ENCODE results near the gene ABCB11.

Gene ABCB11

GRCh38 chr2:169007941-169008340 lies 23.2 kb downstream of the ABCB11 start:
- DNase-seq (ENCODE audit: low spot score): no peak

DNA sequence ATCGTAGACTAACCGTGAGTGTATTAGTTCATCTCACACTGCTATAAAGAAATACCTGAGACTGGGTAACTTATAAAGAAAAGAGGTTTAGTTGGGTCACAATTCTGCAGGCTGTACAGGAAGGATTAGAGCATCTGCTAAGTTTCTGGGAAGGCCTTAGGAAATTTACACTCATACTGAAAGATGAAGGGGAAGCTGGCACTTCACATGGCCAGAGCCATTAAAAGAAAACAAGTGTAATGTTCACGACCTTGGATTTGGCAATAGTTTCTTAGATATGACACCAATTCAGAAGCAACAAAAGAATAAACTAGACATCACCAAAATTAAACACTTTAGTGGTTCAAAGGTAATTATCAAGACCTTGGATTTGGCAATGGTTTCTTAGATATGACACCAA lies 23.8 kb downstream of the ABCB11 start:
- peak; percentile 9 for DNase-seq (ENCODE audit: low spot score)

- DNase-seq (ENCODE audit: low spot score): no peak
These were observed 24.5 kb downstream of the ABCB11 start for GRCh38 chr2:169006665-169007064.

- DNase-seq (ENCODE audit: low spot score): no peak
These were observed 25.1 kb downstream of the ABCB11 start for GRCh38 chr2:169005994-169006393.

GRCh38 chr2:169005080-169005598 lies 26.0 kb downstream of the ABCB11 start:
- DNase-seq (ENCODE audit: low spot score): no peak

DNA sequence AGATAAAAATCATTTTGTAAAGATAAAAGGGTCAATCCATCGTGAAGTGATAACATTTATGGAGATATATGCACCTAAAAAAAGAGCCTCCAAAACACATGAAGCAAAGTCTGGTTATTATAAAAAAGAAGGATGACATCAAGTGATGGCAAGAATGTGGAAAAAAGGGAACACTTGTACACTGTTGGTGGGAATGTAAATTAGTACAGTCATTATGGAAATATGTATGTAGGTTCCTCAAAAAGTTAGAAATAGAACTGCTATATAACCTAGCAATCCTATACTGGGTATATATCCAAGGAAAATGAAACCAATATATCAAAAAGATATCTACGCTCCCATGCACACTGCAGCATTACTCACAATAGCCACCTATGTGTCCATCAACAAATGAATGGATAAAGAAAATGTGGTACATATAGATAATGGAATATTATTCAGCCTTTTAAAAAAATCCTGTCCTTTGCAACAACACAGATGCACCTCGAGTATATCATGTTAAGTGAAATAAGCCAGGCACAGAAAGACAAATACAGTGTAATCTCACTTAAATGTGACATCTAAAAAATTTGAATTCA lies 28.9 kb downstream of the ABCB11 start:
- no peak for DNase-seq (ENCODE audit: low spot score)

DNA sequence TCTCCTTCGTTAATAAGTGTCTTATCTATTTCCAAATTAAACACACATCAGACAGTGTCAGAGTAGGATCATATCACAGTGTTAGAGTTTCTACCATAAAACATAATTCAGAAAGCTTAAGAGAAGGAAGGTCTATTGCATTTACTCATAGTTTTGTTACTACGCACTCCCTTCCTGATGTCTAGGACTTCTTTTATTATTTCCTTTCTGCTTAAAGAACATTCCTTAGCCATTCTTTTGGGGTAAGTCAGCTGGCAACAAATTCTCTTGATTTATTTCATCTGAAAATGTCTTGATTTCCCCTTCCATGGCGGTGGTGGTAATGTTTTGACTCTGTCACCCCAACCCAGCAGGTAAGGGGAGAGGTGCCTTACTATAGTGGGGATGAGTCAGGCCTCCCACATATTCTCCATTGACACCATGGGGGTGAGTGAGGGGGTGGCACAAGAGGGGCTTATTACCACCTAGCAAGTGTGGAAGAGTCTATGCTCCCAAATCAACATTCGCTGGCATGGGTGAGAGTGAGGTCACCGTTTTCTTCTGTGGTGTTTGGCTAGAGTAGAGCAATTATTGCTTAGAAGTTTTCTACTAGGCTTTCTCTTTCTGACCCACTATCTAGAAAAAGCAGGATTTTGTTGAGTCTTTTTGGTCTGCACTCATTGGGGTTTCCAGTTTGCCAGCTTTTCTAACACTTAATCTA lies 29.9 kb downstream of the ABCB11 start:
- DNase-seq (ENCODE audit: low spot score): no peak

DNA sequence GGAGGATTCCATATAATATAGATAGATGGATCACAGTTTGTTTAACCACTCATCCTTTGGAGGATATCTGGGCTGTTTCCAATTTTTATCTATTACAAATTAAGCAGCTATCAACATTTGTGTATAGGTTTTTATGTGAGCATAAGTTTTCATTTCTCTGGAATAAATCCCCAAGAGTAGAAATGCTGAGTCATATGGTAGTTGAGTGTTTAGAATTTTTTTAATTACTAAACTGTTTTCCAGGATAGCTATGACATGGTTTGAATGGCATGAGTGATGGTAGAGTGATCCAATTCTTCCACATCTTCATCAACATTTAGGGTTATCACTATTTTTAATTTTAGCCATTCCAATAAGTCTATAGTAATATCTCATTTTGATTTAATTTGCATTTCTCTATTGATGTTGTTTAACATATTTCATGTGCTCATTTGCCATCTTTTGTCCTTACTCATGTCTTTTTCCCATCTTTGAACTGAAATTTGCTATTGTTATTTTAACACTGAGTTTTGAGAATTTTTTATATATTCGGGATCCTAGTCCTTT lies 31.4 kb downstream of the ABCB11 start:
- DNase-seq (ENCODE audit: low spot score): no peak

DNA sequence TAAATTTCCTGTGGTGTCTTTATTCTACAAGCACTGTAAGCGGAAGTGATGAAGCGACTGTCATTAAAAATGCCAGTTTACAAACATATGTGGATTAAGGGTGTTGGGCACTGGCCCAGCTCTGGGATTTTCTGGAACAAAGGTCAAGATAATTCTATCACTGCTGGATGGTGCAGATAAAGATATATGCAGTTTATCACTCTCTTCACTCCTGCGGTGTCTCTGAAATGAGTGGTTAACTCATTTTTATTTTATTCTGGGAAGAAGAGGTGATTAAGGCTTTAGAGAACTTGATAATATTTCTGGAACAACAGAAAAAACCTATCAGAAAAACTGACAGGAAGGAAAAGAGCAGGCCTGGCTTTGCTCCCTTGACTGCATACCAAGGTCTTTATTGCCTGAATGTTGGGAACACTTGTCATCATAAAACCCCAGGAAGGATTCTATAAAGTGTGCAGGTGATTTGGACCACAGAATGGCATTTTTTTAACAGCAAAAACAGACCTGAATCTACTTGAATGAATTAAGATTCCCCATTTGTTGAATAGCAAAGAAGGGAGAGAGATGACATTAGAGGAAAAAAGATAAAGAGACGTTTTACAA lies 32.4 kb downstream of the ABCB11 start:
- DNase-seq (ENCODE audit: low spot score): no peak

DNA sequence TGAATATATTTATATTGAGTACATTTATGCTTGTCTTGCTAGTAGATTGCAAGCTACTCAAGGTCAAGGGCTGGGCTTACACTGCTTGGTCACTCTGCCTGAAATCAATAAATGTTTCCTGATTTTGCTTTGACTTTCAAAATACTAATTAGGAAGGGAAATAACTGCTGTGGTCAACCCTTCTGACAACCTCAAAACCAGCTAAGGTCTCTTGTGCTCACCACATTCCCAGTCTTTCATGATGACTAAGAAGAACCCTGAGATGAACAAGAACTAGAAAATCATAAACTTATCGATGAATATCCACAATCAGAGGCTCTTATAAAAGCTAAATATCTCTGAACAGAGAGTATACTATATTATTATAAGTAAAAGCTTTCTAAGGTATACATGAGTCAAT lies 33.3 kb downstream of the ABCB11 start:
- DNase-seq (ENCODE audit: low spot score): no peak

- no peak for DNase-seq (ENCODE audit: low spot score)
These were observed 34.0 kb downstream of the ABCB11 start for GRCh38 chr2:168997118-168997521.

DNA sequence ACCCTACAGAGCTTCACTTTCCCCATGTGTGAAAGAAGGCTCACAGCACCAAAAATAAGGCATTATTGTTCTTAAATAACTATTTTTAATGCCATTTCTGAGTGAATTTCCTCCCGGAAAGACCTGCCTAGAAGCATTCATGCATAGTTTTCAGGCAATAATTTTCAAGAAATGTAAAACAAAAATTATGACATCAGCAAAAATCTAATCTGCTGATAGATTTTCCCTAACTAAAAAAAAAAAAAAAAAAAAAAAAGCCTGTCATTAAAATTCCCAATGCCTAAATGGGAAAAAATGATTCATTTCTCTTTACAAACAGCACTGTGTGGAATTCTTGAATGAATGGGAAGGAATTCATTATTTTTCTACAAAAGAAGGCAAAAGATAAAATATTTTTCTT lies 35.4 kb downstream of the ABCB11 start:
- DNase-seq (ENCODE audit: low spot score): no peak

DNA sequence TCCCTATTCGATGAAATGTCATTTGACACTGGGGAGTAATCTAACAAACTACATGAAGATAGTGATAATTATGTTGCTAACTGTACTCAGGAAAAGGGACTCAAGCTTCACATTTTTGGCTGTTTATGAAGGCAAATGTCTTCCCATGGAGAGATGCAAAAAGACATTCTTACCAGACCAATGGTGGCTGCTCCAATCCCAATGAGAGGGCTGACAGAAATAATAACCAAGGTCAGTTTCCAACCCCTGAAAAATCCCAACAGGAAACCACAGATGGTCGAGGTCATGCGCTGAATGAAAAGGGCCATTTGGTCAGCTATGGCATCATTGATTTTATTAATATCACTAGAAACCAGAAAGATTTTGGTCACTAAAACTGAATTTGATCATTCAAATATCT lies 37.6 kb downstream of the ABCB11 start:
- no peak for DNase-seq (ENCODE audit: low spot score)

- DNase-seq (ENCODE audit: low spot score): no peak
These were observed 38.4 kb downstream of the ABCB11 start for GRCh38 chr2:168992591-168993349.

- no peak for DNase-seq (ENCODE audit: low spot score)
These were observed 39.1 kb downstream of the ABCB11 start for GRCh38 chr2:168992026-168992425.

DNA sequence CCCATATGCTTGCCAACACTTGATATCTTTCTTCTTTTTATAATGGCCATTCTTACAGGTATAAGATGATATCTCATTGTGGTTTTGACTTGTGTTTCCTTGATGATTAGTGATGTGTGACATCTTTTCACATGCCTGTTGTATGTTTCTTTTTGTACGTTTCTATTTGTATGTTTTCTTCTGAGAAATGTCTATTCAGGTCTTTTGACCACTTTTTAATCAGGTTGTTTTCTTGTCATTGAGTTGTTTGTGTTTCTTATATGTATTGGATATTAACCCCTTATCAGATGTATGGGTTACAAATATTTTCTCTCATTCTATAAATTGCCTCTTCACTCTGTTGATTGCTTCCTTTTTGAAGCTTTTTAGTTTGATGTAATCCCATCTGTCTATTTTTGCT lies 42.4 kb downstream of the ABCB11 start:
- DNase-seq (ENCODE audit: low spot score): no peak

- DNase-seq (ENCODE audit: low spot score): no peak
These were observed 44.7 kb downstream of the ABCB11 start for GRCh38 chr2:168986398-168986943.

DNA sequence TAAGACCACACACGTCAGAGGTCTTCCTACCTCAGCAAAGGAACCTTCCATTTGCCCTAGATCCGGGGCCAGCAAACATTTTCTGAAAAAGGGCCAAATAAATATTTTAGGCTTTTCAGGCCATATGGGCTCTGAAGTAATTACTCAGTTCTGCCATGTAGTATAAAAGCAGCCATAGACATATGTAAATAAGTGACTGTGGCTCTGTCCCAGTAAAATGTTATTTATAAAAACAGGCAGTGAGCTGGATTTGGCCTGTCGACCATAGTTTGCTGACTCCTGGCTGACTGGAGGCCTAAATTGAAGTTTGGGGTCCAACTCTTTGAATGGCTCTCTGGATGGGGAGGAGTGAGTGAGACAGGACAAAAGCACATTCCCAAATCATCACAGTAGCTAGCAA lies 49.5 kb downstream of the ABCB11 start:
- DNase-seq (ENCODE audit: low spot score): no peak

DNA sequence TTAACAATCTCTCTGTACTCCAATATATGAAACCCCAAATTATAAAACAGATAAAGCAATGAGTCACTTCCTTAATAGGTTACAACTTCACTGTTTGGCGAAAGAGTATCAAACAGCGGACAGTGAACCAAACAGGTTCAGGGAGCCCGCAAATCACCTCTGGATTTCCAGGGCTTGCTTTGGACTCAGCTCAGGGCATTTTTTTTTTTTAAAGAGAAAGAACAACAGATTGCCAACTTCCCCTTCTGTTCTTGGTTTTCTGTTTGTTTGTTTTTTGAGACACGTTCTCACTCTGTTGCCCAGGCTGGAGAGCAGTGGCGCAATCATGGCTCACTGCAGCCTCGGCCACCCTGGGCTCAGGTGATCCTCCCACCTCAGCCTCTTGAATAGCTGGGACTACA lies 52.7 kb downstream of the ABCB11 start:
- DNase-seq (ENCODE audit: low spot score): no peak

DNA sequence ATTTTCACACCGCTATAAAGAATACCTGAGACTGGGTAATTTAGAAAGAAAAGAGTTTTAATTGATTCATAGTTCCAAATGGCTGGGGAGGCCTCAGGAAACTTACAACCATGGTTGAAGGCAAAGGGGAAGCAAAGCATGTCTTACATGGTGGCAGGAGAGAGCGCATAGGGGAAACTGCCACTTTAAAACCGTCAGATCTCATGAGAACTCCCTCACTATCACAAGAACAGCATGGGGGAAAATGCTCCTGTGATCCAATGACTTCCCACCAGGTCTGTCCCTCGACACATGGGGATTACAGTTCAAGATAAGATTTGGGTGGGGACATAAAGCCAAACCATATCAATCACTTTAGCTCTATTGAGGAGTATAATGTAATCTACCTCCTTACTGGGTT lies 53.5 kb downstream of the ABCB11 start:
- no peak for DNase-seq (ENCODE audit: low spot score)

- DNase-seq (ENCODE audit: low spot score): no peak
These were observed 55.0 kb downstream of the ABCB11 start for GRCh38 chr2:168976034-168976654.

DNA sequence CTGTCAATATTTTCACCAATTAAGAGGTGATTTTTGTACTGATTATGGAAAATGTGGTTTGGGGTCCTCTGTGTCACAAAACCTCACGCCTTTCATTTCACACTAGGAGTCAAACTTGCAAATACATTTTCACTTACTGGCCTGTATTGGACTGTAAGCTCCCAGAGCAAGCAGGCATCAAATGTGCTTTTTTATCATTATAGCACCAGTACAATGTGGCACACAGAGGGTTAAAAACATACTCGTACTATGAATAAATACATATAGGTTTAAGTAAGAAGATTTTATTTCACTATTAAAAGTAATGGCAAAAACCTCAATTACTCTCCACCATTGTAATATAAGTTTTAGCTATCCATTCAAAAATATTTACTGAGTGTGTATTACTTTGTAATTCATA lies 56.7 kb downstream of the ABCB11 start:
- no peak for DNase-seq (ENCODE audit: low spot score)

Measured in globus pallidus (tissue), 1 donor.